Uterus (tissue), 4 donors: ENCODE results near the gene HCFC1R1. TPM values are rescaled to one million over a fixed set of nuclear protein-coding genes. Genes with fewer than 3 reads are reported as not detected.
A peak's percentile ranks its signal among the peaks of the same experiment; 100 is the strongest.

Experiments used
- DNase-seq, 2 donors: peaks; one replicate each; pipeline ENCODE4 v3.0.0-alpha.2; 2019 to 2020
- H3K27ac ChIP-seq, 2 donors: fragments of 200-600 bp; sonication (generic); 1 replicate in 1 of 2; 2 replicates in 1 of 2; pipeline ENCODE4 v1.5.1; 2016 to 2018
- H3K27me3 ChIP-seq, 2 donors: fragments of 200-600 bp; sonication (generic); one replicate each; pipeline ENCODE4 v1.5.1; 2018 to 2019; ENCODE audit warnings: control low read depth in 1 of 2
- H3K36me3 ChIP-seq, 2 donors: fragments of 200-600 bp; sonication (generic); one replicate each; pipeline ENCODE4 v1.5.1; 2019; ENCODE audit warnings: control low read depth in 1 of 2
- H3K4me1 ChIP-seq, 2 donors: fragments of 200-600 bp; sonication (generic); one replicate each; pipeline ENCODE4 v1.5.1; 2018 to 2019; ENCODE audit warnings: control low read depth in 1 of 2
- H3K4me3 ChIP-seq, 2 donors: fragments of 200-600 bp; sonication (generic); 1 replicate in 1 of 2; 2 replicates in 1 of 2; pipeline ENCODE4 v1.5.1; 2018 to 2019; ENCODE audit warnings: mild to moderate bottlenecking in 1 of 2
- H3K9me3 ChIP-seq, 2 donors: fragments of 200-600 bp; sonication (generic); one replicate each; pipeline ENCODE4 v1.5.1; 2019; ENCODE audit warnings: control low read depth in 1 of 2
- CTCF ChIP-seq, 4 experiments: fragments of 200-600 bp in 2 of 4; fragments of 450-650 bp in 2 of 4; sonication (generic) in 2 of 4; IDR thresholded peaks; one replicate each; pipeline ENCODE4 v1.5.1; 2016 to 2019; ENCODE audit warnings: antibody characterized with exemption in 4 of 4, mild to moderate bottlenecking in 2 of 4, moderate library complexity in 1 of 4
- POLR2A ChIP-seq, 2 donors: fragments of 450-650 bp; IDR thresholded peaks; one replicate each; pipeline ENCODE4 v1.6.1; 2016; ENCODE audit warnings: antibody characterized with exemption in 2 of 2, mild to moderate bottlenecking in 1 of 2, moderate library complexity in 1 of 2
- intact Hi-C: fragments of 100-400 bp; cut with DNase I; formaldehyde crosslinking; loops from one replicate; pipeline ENCODE4 v1.15.1; 2023; ENCODE audit warnings: low total_unique reads
- total RNA-seq, 4 donors: library from RNA; depleted of rRNA in 3 of 4; stranded (reverse); fragments of >200 nt in 3 of 4; gene quantifications; one replicate each; pipeline versions ENCODE4 v1.1.0 to v1.2.4, GENCODE V29; 2014 to 2023
- donor health status: DM: yes; HTN: yes; CAD: no.

HCFC1R1 gene
- total RNA-seq, 4 donors from 2014 or later: 3.6 to 67.5 (median 25.4) TPM

- H3K36me3 ChIP-seq: no peaks in the 10 kb centered on the region
- H3K27me3 ChIP-seq: peaks cover 3 to 12% of the 10 kb centered on the region in 2 donors
- no peak for TF ChIP-seq CTCF (IDR thresholded peaks at IDR 0.05)
- TF ChIP-seq POLR2A (IDR thresholded peaks at IDR 0.05): no peak
- DNase-seq: no peak
- H3K4me3 ChIP-seq: no peak overlapping the region
- H3K27ac ChIP-seq: no peak overlapping the region
- H3K4me1 ChIP-seq: no peaks in the 10 kb centered on the region
- intact Hi-C loops: no loop called here
- H3K9me3 ChIP-seq: no peaks in the 10 kb centered on the region
Measured at GRCh38 chr16:3007059-3007956, 16.4 kb downstream of the HCFC1R1 start.

GRCh38 chr16:3004781-3005284, 18.9 kb downstream of the HCFC1R1 start:
- Histone ChIP-seq H3K4me1 (no peaks in the 10 kb centered on the region), H3K27ac (no peak overlapping the region), H3K36me3 (no peaks in the 10 kb centered on the region), H3K4me3 (no peak overlapping the region), H3K9me3 (no peaks in the 10 kb centered on the region), H3K27me3 (peaks cover 0 to 15% of the 10 kb centered on the region in 2 donors)
- intact Hi-C loops: no loop called here
- DNase-seq: no peak
- TF ChIP-seq CTCF (IDR thresholded peaks at IDR 0.05) (no peak), POLR2A (IDR thresholded peaks at IDR 0.05) (no peak)

- DNase-seq: no peak
- Histone ChIP-seq H3K27ac (no peak overlapping the region), H3K9me3 (no peaks in the 10 kb centered on the region), H3K4me1 (no peaks in the 10 kb centered on the region), H3K36me3 (no peaks in the 10 kb centered on the region), H3K4me3 (no peak overlapping the region), H3K27me3 (peaks cover 0 to 15% of the 10 kb centered on the region in 2 donors)
- intact Hi-C loops: no loop called here
- TF ChIP-seq POLR2A (IDR thresholded peaks at IDR 0.05) (no peak), CTCF (IDR thresholded peaks at IDR 0.05) (no peak)
Measured at GRCh38 chr16:3004319-3004718, 19.4 kb downstream of the HCFC1R1 start.

- H3K9me3 ChIP-seq: no peaks in the 10 kb centered on the region
- DNase-seq: peak; percentile 88
- no peaks in the 10 kb centered on the region for H3K36me3 ChIP-seq
- no peak overlapping the region for H3K4me3 ChIP-seq
- intact Hi-C loops: no loop called here
- H3K4me1 ChIP-seq: no peaks in the 10 kb centered on the region
- H3K27me3 ChIP-seq: peaks cover 0 to 15% of the 10 kb centered on the region in 2 donors
- H3K27ac ChIP-seq: no peak overlapping the region
- no peak for TF ChIP-seq POLR2A (IDR thresholded peaks at IDR 0.05)
- peak; percentile 50 to 78 (median 56) for TF ChIP-seq CTCF (IDR thresholded peaks at IDR 0.05)
Measured at GRCh38 chr16:3003582-3004270, 20.0 kb downstream of the HCFC1R1 start.

- Histone ChIP-seq H3K27ac (no peak overlapping the region), H3K36me3 (no peaks in the 10 kb centered on the region), H3K9me3 (no peaks in the 10 kb centered on the region), H3K27me3 (peaks cover 0 to 10% of the 10 kb centered on the region in 2 donors), H3K4me3 (no peak overlapping the region), H3K4me1 (no peaks in the 10 kb centered on the region)
- TF ChIP-seq POLR2A (IDR thresholded peaks at IDR 0.05) (no peak), CTCF (IDR thresholded peaks at IDR 0.05) (no peak)
- no peak for DNase-seq
- intact Hi-C loops: no loop called here
Measured at GRCh38 chr16:3001316-3001715, 22.4 kb downstream of the HCFC1R1 start.
